ENCODE measurements around the gene PHACTR1. TPM values are rescaled to one million over a fixed set of nuclear protein-coding genes. Genes with fewer than 3 reads are reported as not detected.

Gene PHACTR1
- total RNA-seq, 1 donor = 0.43 TPM

DNA sequence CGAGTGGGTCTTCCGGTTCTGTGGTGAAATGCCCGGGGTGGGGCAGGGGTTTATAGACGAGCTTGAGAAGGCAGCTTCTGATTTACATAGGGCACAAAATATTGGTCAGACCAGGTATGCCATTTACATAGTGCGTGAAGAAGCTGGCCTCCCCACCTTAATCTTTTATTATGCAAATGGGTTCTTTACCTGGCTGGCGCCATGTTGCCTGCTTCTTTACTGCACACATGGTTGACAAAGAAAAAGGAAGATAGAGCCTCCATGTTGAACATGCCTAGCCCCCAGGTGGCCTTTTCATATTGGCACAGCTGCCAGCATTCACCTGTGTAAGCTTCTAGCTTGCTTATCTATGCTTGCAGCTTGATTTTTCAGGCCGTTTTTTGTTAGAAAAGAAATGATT lies 276.2 kb downstream of the PHACTR1 start:
- DNase-seq (ENCODE audit: low read depth) = no peak
- no peak overlapping the region for H3K4me3 ChIP-seq (ENCODE audit: low read depth, low read length)
- TF ChIP-seq, protein P1, sequence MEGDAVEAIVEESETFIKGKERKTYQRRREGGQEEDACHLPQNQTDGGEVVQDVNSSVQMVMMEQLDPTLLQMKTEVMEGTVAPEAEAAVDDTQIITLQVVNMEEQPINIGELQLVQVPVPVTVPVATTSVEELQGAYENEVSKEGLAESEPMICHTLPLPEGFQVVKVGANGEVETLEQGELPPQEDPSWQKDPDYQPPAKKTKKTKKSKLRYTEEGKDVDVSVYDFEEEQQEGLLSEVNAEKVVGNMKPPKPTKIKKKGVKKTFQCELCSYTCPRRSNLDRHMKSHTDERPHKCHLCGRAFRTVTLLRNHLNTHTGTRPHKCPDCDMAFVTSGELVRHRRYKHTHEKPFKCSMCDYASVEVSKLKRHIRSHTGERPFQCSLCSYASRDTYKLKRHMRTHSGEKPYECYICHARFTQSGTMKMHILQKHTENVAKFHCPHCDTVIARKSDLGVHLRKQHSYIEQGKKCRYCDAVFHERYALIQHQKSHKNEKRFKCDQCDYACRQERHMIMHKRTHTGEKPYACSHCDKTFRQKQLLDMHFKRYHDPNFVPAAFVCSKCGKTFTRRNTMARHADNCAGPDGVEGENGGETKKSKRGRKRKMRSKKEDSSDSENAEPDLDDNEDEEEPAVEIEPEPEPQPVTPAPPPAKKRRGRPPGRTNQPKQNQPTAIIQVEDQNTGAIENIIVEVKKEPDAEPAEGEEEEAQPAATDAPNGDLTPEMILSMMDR (IDR thresholded peaks at IDR 0.05; ENCODE audit: insufficient read depth, low read depth, low read length) = no peak

DNA sequence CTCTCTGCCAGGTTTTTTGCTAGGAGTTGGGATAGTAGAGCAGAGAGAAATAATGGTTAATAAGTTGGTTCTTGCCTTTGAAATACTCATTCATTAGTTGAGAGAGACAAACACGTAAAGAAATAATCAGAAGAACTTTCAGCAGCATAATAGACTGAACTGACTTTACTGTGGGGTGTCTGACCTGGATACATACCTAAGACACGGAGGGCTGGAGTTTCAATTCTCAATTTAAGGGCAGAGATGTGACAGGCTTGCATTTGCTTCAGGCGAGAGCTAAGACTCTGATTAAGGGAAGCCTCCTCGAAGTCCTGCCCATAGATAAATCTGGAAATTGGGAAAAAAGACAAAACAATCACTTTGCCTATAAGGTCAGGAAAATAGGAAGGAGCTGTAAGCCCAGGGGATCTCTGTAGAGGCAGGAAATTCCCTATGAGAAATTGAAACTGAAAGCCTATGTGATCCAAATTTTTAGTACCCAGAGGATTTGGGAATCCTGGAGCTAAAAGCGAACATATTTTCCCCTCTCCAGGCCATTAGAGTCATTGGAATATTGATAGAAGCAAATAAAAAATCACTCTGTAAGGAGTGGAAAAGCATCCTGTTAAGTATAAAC lies 276.8 kb downstream of the PHACTR1 start:
- TF ChIP-seq, protein P1 (IDR thresholded peaks at IDR 0.05; ENCODE audit: insufficient read depth, low read depth, low read length) = no peak
- no peak for DNase-seq (ENCODE audit: low read depth)
- H3K4me3 ChIP-seq (ENCODE audit: low read depth, low read length) = no peak overlapping the region

DNA sequence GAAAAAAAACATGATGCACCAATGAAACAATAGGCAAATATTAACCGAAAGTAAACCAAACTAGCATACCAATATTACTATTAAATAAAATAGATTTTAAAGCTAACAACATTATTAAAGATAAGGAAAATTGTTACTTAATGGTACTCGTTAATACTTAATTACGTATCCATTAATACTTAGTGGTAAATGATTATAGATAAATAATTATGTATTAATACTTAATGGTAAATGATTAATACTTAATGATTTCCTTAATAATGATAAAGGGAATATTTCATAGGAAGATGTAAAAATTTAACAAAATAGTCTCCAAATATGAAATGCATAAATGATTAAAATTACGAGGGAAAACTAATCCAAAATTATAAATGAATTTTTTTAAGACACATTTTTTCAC lies 278.9 kb downstream of the PHACTR1 start:
- H3K4me3 ChIP-seq (ENCODE audit: low read depth, low read length) = no peak overlapping the region
- no peak for DNase-seq (ENCODE audit: low read depth)
- TF ChIP-seq, protein P1 (IDR thresholded peaks at IDR 0.05; ENCODE audit: insufficient read depth, low read depth, low read length) = no peak

DNA sequence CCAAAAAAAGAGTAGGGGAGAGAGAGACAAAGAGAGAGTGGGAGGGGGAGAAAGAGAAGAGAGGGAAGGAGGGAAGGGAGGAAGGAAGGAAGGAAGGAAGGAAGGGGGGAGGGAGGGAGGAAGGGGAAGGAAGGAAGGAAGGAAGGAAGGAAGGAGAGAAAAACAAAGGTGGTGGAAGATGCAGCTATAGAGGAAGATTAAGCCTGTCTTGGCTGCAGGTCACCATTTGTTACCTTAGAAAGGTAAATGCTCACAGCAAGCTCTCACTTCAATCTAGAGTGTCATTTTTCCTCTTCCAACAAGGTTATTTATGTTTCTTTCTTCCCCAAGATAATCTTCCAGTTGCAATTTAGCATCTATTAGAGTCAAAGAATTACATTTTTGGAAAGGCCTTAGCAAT lies 284.0 kb downstream of the PHACTR1 start:
- H3K4me3 ChIP-seq (ENCODE audit: low read depth, low read length) = no peak overlapping the region
- no peak for DNase-seq (ENCODE audit: low read depth)
- TF ChIP-seq, protein P1 (IDR thresholded peaks at IDR 0.05; ENCODE audit: insufficient read depth, low read depth, low read length) = no peak

DNA sequence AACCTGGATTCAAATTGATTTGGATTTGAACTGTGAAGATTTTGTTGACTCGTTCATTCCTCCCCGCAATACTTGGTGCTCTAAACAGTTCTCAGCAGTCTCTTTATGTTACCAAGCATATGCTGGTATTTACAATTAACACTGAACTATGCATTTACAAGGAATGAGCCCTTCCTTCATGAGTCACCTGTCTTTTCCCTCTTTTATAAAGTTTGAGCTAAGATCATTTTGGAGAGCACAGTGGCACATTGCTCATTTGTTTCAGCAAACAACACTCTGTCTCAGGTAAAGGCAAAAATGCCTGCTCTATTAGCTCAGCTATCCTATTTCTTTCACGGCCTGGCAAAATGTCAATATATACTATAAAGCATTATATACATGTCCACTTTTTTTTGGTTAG lies 285.4 kb downstream of the PHACTR1 start:
- H3K4me3 ChIP-seq (ENCODE audit: low read depth, low read length) = no peak overlapping the region
- TF ChIP-seq, protein P1 (IDR thresholded peaks at IDR 0.05; ENCODE audit: insufficient read depth, low read depth, low read length) = no peak
- no peak for DNase-seq (ENCODE audit: low read depth)

DNA sequence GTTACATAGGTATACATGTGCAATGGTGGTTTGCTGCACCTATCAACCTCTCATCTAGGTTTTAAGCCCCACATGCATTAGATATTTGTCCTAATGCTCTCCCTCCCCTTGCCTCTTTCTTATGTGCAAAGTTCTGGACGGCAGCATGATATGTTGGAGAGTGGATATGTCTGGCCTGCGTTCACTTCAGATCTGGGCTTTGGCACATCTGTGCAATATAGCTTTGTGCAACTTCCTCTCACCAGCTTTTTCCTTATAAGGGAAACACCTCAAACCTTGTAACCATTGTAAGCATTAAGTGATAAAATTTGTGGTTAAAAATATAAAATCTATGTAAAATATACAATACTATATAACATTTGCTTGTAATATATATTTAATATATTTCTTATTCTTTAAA lies 288.0 kb downstream of the PHACTR1 start:
- no peak for DNase-seq (ENCODE audit: low read depth)
- no peak overlapping the region for H3K4me3 ChIP-seq (ENCODE audit: low read depth, low read length)
- TF ChIP-seq, protein P1 (IDR thresholded peaks at IDR 0.05; ENCODE audit: insufficient read depth, low read depth, low read length) = no peak

DNA sequence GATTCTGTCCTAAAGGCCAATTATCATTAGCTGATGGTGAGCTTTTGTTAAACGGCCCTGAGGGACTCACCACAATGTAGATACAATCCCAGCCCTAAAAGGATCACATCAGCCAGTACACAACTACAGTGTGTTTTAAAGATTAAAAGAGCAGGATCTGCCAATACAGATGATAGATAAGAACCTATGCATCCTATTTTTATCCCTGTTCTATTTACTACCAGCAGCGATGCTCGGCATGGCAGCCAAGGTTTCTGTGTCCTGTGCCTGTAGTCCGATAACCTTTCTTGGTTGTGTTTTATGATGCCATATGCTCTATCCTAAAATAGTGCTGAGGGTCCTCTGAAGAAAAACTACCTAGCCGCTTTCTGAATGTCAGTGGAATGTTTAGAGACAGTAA lies 289.4 kb downstream of the PHACTR1 start:
- TF ChIP-seq, protein P1 (IDR thresholded peaks at IDR 0.05; ENCODE audit: insufficient read depth, low read depth, low read length) = no peak
- no peak overlapping the region for H3K4me3 ChIP-seq (ENCODE audit: low read depth, low read length)
- no peak for DNase-seq (ENCODE audit: low read depth)
